ENCODE results near the gene BMP7. TPM values are rescaled to one million over a fixed set of nuclear protein-coding genes. Genes with fewer than 3 reads are reported as not detected.

Gene BMP7
- total and polyA plus RNA-seq, 2 experiments from 2014 or later, result 15.9 to 22.8 TPM

DNA sequence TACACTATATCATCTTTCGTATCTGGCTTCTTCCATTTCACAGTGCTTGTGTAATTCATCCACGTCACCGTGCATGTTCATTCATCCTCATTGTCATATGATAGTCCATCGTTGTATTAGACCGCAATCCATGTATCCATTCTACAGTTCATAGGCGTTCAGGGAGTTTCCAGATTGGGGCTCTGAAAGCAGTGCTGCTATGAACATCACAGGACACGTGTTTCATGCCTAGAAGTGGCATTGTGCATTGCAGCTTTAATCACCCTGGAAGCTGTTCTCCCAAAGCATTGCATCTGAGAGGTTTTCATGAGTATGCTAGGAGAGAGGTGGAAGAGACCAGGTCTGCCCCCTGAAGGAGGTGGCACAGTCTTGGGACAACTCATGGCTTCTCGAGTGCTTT is 35.3 kb downstream of the BMP7 start:
- ATAC-seq (no peak), DNase-seq (ENCODE audit: low spot score) (no peak)
- H3K27ac Mint-ChIP-seq, result no peak overlapping the region
- no peak overlapping the region for H3K4me3 Mint-ChIP-seq
- peaks cover 35% of the 10 kb centered on the region for H3K4me1 Mint-ChIP-seq
- TF ChIP-seq POLR2AphosphoS5 (IDR thresholded peaks at IDR 0.05; ENCODE audit: low read depth) (no peak), JUNB (IDR thresholded peaks at IDR 0.05; ENCODE audit: unreplicated experiment) (no peak), ETS1 (IDR thresholded peaks at IDR 0.05) (no peak), NANOG (IDR thresholded peaks at IDR 0.05; ENCODE audit: borderline replicate concordance) (no peak), CREB1 (CRISPR knock-in tag; IDR thresholded peaks at IDR 0.05; ENCODE audit: low read depth) (no peak), EZH2phosphoT487 (IDR thresholded peaks at IDR 0.05; ENCODE audit: unreplicated experiment) (no peak), ZNF331 (CRISPR knock-in tag; IDR thresholded peaks at IDR 0.05; ENCODE audit: low read depth) (no peak), EZH2 (IDR thresholded peaks at IDR 0.05; ENCODE audit: low read depth, unreplicated experiment) (no peak), STAT1 (IDR thresholded peaks at IDR 0.05; ENCODE audit: unreplicated experiment) (no peak), ZNF114 (CRISPR knock-in tag; IDR thresholded peaks at IDR 0.05) (no peak)
- TF ChIP-seq, protein P1, sequence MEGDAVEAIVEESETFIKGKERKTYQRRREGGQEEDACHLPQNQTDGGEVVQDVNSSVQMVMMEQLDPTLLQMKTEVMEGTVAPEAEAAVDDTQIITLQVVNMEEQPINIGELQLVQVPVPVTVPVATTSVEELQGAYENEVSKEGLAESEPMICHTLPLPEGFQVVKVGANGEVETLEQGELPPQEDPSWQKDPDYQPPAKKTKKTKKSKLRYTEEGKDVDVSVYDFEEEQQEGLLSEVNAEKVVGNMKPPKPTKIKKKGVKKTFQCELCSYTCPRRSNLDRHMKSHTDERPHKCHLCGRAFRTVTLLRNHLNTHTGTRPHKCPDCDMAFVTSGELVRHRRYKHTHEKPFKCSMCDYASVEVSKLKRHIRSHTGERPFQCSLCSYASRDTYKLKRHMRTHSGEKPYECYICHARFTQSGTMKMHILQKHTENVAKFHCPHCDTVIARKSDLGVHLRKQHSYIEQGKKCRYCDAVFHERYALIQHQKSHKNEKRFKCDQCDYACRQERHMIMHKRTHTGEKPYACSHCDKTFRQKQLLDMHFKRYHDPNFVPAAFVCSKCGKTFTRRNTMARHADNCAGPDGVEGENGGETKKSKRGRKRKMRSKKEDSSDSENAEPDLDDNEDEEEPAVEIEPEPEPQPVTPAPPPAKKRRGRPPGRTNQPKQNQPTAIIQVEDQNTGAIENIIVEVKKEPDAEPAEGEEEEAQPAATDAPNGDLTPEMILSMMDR (conservative IDR thresholded peaks at IDR 0.05; ENCODE audit: low read depth in 2 of 2), result no peak
- TF ChIP-seq, protein P2, sequence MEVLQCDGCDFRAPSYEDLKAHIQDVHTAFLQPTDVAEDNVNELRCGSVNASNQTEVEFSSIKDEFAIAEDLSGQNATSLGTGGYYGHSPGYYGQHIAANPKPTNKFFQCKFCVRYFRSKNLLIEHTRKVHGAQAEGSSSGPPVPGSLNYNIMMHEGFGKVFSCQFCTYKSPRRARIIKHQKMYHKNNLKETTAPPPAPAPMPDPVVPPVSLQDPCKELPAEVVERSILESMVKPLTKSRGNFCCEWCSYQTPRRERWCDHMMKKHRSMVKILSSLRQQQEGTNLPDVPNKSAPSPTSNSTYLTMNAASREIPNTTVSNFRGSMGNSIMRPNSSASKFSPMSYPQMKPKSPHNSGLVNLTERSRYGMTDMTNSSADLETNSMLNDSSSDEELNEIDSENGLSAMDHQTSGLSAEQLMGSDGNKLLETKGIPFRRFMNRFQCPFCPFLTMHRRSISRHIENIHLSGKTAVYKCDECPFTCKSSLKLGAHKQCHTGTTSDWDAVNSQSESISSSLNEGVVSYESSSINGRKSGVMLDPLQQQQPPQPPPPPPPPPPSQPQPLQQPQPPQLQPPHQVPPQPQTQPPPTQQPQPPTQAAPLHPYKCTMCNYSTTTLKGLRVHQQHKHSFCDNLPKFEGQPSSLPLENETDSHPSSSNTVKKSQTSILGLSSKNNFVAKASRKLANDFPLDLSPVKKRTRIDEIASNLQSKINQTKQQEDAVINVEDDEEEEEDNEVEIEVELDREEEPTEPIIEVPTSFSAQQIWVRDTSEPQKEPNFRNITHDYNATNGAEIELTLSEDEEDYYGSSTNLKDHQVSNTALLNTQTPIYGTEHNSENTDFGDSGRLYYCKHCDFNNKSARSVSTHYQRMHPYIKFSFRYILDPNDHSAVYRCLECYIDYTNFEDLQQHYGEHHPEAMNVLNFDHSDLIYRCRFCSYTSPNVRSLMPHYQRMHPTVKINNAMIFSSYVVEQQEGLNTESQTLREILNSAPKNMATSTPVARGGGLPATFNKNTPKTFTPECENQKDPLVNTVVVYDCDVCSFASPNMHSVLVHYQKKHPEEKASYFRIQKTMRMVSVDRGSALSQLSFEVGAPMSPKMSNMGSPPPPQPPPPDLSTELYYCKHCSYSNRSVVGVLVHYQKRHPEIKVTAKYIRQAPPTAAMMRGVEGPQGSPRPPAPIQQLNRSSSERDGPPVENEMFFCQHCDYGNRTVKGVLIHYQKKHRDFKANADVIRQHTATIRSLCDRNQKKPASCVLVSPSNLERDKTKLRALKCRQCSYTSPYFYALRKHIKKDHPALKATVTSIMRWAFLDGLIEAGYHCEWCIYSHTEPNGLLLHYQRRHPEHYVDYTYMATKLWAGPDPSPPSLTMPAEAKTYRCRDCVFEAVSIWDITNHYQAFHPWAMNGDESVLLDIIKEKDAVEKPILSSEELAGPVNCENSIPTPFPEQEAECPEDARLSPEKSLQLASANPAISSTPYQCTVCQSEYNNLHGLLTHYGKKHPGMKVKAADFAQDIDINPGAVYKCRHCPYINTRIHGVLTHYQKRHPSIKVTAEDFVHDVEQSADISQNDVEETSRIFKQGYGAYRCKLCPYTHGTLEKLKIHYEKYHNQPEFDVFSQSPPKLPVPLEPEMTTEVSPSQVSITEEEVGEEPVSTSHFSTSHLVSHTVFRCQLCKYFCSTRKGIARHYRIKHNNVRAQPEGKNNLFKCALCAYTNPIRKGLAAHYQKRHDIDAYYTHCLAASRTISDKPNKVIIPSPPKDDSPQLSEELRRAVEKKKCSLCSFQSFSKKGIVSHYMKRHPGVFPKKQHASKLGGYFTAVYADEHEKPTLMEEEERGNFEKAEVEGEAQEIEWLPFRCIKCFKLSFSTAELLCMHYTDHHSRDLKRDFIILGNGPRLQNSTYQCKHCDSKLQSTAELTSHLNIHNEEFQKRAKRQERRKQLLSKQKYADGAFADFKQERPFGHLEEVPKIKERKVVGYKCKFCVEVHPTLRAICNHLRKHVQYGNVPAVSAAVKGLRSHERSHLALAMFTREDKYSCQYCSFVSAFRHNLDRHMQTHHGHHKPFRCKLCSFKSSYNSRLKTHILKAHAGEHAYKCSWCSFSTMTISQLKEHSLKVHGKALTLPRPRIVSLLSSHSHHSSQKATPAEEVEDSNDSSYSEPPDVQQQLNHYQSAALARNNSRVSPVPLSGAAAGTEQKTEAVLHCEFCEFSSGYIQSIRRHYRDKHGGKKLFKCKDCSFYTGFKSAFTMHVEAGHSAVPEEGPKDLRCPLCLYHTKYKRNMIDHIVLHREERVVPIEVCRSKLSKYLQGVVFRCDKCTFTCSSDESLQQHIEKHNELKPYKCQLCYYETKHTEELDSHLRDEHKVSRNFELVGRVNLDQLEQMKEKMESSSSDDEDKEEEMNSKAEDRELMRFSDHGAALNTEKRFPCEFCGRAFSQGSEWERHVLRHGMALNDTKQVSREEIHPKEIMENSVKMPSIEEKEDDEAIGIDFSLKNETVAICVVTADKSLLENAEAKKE (CRISPR knock-in tag; IDR thresholded peaks at IDR 0.05), result no peak
- TF ChIP-seq, protein P3, sequence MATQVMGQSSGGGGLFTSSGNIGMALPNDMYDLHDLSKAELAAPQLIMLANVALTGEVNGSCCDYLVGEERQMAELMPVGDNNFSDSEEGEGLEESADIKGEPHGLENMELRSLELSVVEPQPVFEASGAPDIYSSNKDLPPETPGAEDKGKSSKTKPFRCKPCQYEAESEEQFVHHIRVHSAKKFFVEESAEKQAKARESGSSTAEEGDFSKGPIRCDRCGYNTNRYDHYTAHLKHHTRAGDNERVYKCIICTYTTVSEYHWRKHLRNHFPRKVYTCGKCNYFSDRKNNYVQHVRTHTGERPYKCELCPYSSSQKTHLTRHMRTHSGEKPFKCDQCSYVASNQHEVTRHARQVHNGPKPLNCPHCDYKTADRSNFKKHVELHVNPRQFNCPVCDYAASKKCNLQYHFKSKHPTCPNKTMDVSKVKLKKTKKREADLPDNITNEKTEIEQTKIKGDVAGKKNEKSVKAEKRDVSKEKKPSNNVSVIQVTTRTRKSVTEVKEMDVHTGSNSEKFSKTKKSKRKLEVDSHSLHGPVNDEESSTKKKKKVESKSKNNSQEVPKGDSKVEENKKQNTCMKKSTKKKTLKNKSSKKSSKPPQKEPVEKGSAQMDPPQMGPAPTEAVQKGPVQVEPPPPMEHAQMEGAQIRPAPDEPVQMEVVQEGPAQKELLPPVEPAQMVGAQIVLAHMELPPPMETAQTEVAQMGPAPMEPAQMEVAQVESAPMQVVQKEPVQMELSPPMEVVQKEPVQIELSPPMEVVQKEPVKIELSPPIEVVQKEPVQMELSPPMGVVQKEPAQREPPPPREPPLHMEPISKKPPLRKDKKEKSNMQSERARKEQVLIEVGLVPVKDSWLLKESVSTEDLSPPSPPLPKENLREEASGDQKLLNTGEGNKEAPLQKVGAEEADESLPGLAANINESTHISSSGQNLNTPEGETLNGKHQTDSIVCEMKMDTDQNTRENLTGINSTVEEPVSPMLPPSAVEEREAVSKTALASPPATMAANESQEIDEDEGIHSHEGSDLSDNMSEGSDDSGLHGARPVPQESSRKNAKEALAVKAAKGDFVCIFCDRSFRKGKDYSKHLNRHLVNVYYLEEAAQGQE (IDR thresholded peaks at IDR 0.05; ENCODE audit: unreplicated experiment), result no peak
- peaks cover 8% of the 10 kb centered on the region; the same call in 2 of the 3 replicates for H3K9me3 Mint-ChIP-seq
- Histone ChIP-seq H3K4me3 (no peak overlapping the region), H3F3A (replicated peaks; ENCODE audit: low read depth) (no peaks in the 10 kb centered on the region), H3K9me2 (ENCODE audit: insufficient read depth) (peaks cover 3% of the 10 kb centered on the region; the same call in 1 of the 2 replicates), H3K4me2 (no peak overlapping the region), H3K36me3 (ENCODE audit: insufficient read depth) (no peaks in the 10 kb centered on the region), H4K20me1 (replicated peaks; ENCODE audit: insufficient read depth) (no peaks in the 10 kb centered on the region), H3K79me2 (replicated peaks; ENCODE audit: insufficient read depth) (0 out of 2 replicates have a peak, but pooled peaks cover 11% of the 10 kb centered on the region), H3K4me1 (ENCODE audit: insufficient read depth) (peaks cover 27% of the 10 kb centered on the region), H3K27me3 (ENCODE audit: insufficient read depth) (no peaks in the 10 kb centered on the region), H2AFZ (no peak overlapping the region), H3K27ac (ENCODE audit: low read depth) (no peak overlapping the region)
- H3K36me3 Mint-ChIP-seq (ENCODE audit: low read depth), result peaks cover 7% of the 10 kb centered on the region; the same call in 1 of the 3 replicates
- peaks cover 13% of the 10 kb centered on the region for H3K27me3 Mint-ChIP-seq (ENCODE audit: insufficient read depth, low read depth, poor library complexity)

Data from GM23338 (cell line).